ENCODE results near the gene SMIM15. TPM values are rescaled to one million over a fixed set of nuclear protein-coding genes. Genes with fewer than 3 reads are reported as not detected.
"Not testable (repeated sequence)": the region's sequence is repeated elsewhere in the genome, so short reads cannot be mapped to it uniquely, and the experiment has no call there.

SMIM15 gene
- 22.6 TPM for total RNA-seq

- peak; percentile 44 to 86 (median 85) for DNase-seq (ENCODE audit: low read depth in 2 of 3, low spot score in 2 of 3)
These were observed at the start of gene SMIM15 for GRCh38 chr5:61162010-61162831. Gene SMIM15 (minus strand): TSS chr5:61162468. CDS start chr5:61160171, 2,297 bp downstream.

GRCh38 chr5:61207884-61208283 is 45.6 kb upstream of the SMIM15 start:
- no peak for DNase-seq (ENCODE audit: low read depth in 2 of 3, low spot score in 2 of 3)

GRCh38 chr5:61205013-61205412 is 42.7 kb upstream of the SMIM15 start:
- no peak for DNase-seq (ENCODE audit: low read depth in 2 of 3, low spot score in 2 of 3)

- DNase-seq (ENCODE audit: low read depth in 2 of 3, low spot score in 2 of 3): no peak
These were observed 39.9 kb upstream of the SMIM15 start for GRCh38 chr5:61202213-61202612.

- no peak for DNase-seq (ENCODE audit: low read depth in 2 of 3, low spot score in 2 of 3)
These were observed 38.4 kb upstream of the SMIM15 start for GRCh38 chr5:61200582-61201155.

GRCh38 chr5:61198606-61199005 is 36.3 kb upstream of the SMIM15 start:
- DNase-seq (ENCODE audit: low read depth in 2 of 3, low spot score in 2 of 3): no peak

- DNase-seq (ENCODE audit: low read depth in 2 of 3, low spot score in 2 of 3): not testable (repeated sequence)
These were observed 25.6 kb upstream of the SMIM15 start for GRCh38 chr5:61187826-61188225.

GRCh38 chr5:61187352-61187751 is 25.1 kb upstream of the SMIM15 start:
- DNase-seq (ENCODE audit: low read depth in 2 of 3, low spot score in 2 of 3): not testable (repeated sequence)

GRCh38 chr5:61186634-61187033 is 24.4 kb upstream of the SMIM15 start:
- no peak for DNase-seq (ENCODE audit: low read depth in 2 of 3, low spot score in 2 of 3)

- DNase-seq (ENCODE audit: low read depth in 2 of 3, low spot score in 2 of 3): no peak
These were observed 22.4 kb upstream of the SMIM15 start for GRCh38 chr5:61184708-61185107.

- no peak for DNase-seq (ENCODE audit: low read depth in 2 of 3, low spot score in 2 of 3)
These were observed 21.3 kb upstream of the SMIM15 start for GRCh38 chr5:61183538-61183937.

GRCh38 chr5:61182449-61182848 is 20.2 kb upstream of the SMIM15 start:
- DNase-seq (ENCODE audit: low read depth in 2 of 3, low spot score in 2 of 3): peak in 1 of 3 donors; percentile 60

GRCh38 chr5:61180886-61181285 is 18.6 kb upstream of the SMIM15 start:
- no peak for DNase-seq (ENCODE audit: low read depth in 2 of 3, low spot score in 2 of 3)

GRCh38 chr5:61178702-61179101 is 16.4 kb upstream of the SMIM15 start:
- DNase-seq (ENCODE audit: low read depth in 2 of 3, low spot score in 2 of 3): no peak

GRCh38 chr5:61177716-61178115 is 15.4 kb upstream of the SMIM15 start:
- DNase-seq (ENCODE audit: low read depth in 2 of 3, low spot score in 2 of 3): no peak

GRCh38 chr5:61177070-61177469 is 14.8 kb upstream of the SMIM15 start:
- no peak for DNase-seq (ENCODE audit: low read depth in 2 of 3, low spot score in 2 of 3)

- DNase-seq (ENCODE audit: low read depth in 2 of 3, low spot score in 2 of 3): no peak
These were observed 14.4 kb upstream of the SMIM15 start for GRCh38 chr5:61176631-61177030.

- no peak for DNase-seq (ENCODE audit: low read depth in 2 of 3, low spot score in 2 of 3)
These were observed 9.2 kb upstream of the SMIM15 start for GRCh38 chr5:61171479-61171878.

- no peak for DNase-seq (ENCODE audit: low read depth in 2 of 3, low spot score in 2 of 3)
These were observed 6.7 kb upstream of the SMIM15 start for GRCh38 chr5:61168951-61169350.

- peak in 2 of 3 donors; percentile 56 to 75 for DNase-seq (ENCODE audit: low read depth in 2 of 3, low spot score in 2 of 3)
These were observed 5.1 kb upstream of the SMIM15 start for GRCh38 chr5:61167382-61167781.

GRCh38 chr5:61163905-61164304 is 1.6 kb upstream of the SMIM15 start:
- no peak for DNase-seq (ENCODE audit: low read depth in 2 of 3, low spot score in 2 of 3)
